Hepatocyte (in vitro differentiated cells): ENCODE results near the gene GRIN2C.

Source experiments
- EZH2 ChIP-seq: fragments of 200-600 bp; sonication (generic); IDR thresholded peaks from 2 replicates; pipeline ENCODE4 v1.6.1; 2016; ENCODE audit warnings: antibody characterized with exemption, mild to moderate bottlenecking, borderline replicate concordance
- EZH2phosphoT487 ChIP-seq: fragments of 200-600 bp; sonication (generic); IDR thresholded peaks from one replicate; pipeline ENCODE4 v1.6.1; 2018; ENCODE audit warnings: antibody characterized with exemption, mild to moderate bottlenecking, low read depth, moderate library complexity; ENCODE audit not compliant: unreplicated experiment, severe bottlenecking
- TF ChIP-seq, protein P1 (sequence below): fragments of 200-600 bp; sonication (generic); IDR thresholded peaks from 2 replicates; pipeline ENCODE4 v1.5.1; 2016; ENCODE audit warnings: antibody characterized with exemption, mild to moderate bottlenecking; ENCODE audit not compliant: poor library complexity

DNA sequence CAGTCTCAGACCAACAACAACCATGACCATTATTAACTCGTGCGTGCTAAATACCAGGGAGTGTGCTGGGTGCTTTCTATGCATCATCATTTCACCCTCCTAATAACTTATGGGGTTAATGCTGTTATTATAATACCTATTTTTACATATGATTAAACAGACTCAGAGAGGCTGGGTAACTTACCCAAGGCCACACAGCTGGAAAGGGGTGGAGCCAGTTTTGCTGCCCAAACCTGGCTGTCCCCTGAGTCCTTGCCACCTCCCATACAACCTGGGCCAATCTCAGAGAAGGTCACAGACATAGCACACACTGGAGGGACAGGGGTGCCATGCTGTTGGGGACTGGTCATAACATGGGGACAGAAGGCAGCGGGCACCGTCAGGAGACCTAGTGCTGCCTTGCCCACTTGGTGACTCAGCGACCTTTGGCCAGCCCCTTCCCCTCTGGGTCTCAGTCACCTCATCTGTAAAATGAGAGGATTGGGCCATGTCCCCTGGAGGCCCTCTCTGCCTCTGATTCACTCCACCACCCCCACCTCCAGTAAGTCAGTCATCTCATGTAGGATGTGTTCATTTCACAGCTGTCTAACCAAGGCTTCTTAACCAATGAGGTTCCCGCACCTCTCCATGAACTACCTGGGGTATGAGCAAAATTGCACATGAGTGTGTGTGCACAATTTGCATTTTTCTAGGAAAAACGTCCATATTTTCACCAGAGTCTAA lies 45.2 kb upstream of the GRIN2C start:
- TF ChIP-seq, protein P1, sequence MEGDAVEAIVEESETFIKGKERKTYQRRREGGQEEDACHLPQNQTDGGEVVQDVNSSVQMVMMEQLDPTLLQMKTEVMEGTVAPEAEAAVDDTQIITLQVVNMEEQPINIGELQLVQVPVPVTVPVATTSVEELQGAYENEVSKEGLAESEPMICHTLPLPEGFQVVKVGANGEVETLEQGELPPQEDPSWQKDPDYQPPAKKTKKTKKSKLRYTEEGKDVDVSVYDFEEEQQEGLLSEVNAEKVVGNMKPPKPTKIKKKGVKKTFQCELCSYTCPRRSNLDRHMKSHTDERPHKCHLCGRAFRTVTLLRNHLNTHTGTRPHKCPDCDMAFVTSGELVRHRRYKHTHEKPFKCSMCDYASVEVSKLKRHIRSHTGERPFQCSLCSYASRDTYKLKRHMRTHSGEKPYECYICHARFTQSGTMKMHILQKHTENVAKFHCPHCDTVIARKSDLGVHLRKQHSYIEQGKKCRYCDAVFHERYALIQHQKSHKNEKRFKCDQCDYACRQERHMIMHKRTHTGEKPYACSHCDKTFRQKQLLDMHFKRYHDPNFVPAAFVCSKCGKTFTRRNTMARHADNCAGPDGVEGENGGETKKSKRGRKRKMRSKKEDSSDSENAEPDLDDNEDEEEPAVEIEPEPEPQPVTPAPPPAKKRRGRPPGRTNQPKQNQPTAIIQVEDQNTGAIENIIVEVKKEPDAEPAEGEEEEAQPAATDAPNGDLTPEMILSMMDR = no peak
- TF ChIP-seq EZH2phosphoT487 (no peak), EZH2 (no peak)
